Fibroblast of skin of scalp (primary cell): Measurements from ENCODE around the gene FGB. TPM values are rescaled to one million over a fixed set of nuclear protein-coding genes. Genes with fewer than 3 reads are reported as not detected.
A peak's percentile ranks its signal among the peaks of the same experiment; 100 is the strongest.

Experiments
- DNase-seq: peaks from one replicate; pipeline ENCODE4 v3.0.0-alpha.2; 2013
- polyA plus RNA-seq, 2 experiments: library from polyadenylated mRNA; unstranded; fragments of 120-200 nt; gene quantifications; one replicate each; pipeline ENCODE4 v1.2.1, GENCODE V29; 2013; ENCODE audit not compliant: insufficient read length in 2 of 2

The FGB gene
- polyA plus RNA-seq (2013, experiment 1 of 2; ENCODE audit: insufficient read length), result not detected
- polyA plus RNA-seq (2013, experiment 2 of 2; ENCODE audit: insufficient read length), result 1.3 TPM

GRCh38 chr4:154562697-154563254 lies at the start of gene FGB:
TSS of gene FGB (plus strand) at chr4:154563011. CDS start at chr4:154563019, 8 bp downstream.
- no peak for DNase-seq

GRCh38 chr4:154516318-154517029 lies 46.3 kb upstream of the FGB start:
- no peak for DNase-seq

- no peak for DNase-seq
Observed at GRCh38 chr4:154517591-154517990, 45.2 kb upstream of the FGB start.

DNA sequence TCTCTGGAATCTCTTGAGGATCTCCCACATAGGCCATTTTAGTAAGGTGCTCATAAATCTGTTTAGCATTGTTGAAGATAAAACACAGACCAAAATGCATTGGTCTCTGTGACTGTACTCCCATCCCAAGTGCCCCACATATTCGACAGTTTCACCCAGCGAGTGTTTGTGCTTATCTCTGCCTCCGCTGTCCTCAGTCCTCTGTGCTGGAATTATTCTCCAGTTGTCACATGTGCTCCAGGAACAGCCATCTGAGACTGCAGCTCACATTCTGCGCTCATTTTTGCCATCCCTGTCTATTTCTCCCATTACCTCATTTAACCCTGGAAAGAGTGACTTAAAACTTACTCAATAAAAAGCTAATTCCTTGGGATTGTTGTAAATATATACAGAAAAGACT lies 43.6 kb upstream of the FGB start:
- no peak for DNase-seq

DNA sequence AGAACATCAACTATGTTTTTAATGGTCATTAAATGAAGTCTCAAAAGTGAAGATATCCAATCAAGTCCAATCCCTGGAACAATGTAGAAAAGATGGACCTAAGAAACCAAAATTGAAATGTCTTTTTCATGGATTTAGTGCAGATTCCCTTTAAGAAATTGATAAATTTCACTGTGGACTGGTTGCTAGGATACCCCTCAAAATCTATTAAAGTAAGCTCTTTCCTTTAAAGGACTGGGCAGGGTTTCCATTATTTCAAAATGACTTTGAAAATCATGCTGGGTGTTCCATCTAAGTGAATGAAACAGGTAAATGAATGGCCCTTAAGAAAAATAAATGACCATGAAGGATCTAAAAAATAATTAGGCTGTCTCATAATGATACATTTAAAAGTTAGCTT lies 41.2 kb upstream of the FGB start:
- DNase-seq, result no peak

GRCh38 chr4:154526151-154526550 lies 36.7 kb upstream of the FGB start:
- no peak for DNase-seq

GRCh38 chr4:154527308-154527707 lies 35.5 kb upstream of the FGB start:
- DNase-seq, result no peak

DNA sequence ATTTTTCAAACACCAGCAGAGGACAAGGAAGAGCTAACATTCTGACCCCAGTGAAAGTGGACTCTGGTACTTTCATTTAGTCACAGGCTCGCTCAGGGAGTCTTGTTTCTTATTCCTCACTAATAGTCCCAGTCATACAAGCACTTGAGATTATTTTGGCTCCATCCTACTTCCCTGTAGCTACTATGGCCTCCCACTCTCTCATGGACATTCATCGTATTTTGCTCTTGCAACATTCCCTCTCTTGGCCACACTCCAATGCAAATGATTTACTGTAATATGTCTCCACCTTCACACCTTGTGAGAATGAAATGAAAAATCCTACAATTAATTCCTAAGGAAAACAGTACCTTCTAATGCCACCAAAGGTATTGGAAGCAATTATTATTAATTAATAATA lies 33.9 kb upstream of the FGB start:
- no peak for DNase-seq

- no peak for DNase-seq
Observed at GRCh38 chr4:154529728-154530519, 32.9 kb upstream of the FGB start.

- no peak for DNase-seq
Observed at GRCh38 chr4:154534296-154534695, 28.5 kb upstream of the FGB start.

- DNase-seq, result no peak
Observed at GRCh38 chr4:154542271-154542879, 20.4 kb upstream of the FGB start.

- no peak for DNase-seq
Observed at GRCh38 chr4:154545689-154546088, 17.1 kb upstream of the FGB start.

DNA sequence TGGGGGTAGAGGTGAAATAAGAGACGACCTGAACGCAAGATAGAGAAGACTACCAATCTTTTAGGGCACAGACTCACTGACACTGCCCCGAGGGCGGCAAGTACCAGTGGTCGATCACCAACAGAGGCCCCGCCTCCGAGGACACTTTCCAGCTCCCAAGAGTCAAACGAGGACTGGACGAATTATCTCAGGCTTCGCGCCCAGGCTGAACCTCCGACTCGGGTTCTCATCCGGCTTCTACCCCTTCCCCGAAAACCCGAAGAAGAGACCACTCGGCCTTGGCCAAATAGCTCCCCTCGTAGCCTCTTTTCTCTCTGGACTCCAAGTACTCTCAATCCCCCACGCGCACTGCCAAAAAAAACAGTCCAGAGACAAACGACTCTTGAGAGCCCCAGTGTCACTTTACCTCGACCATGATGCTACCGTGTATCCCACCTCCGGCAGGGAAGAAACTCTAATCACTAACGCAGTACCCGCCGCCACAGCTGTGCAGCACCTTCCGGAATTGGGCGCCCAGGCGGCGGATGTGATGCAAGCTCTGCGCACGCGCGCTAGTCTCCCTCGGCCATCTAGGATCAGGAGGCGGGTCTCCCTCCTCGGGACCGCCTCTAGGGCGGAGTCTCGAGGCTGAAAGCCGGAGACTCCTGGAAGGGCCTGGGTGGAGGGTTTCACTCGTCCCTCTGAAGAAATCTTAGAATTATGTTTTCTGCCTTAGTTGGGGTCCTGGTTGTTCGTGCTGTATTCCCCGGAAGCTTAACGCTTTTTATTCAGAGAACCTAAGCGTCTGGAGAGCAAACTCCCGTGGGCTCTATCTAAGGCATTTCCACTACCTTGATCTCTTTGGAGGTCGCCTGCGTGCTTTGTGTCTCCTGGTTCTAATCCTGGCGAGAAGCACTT lies 12.7 kb upstream of the FGB start, which contains the start of gene PLRG1:
TSS of gene PLRG1 (minus strand) at position 507 of the 897 bp plus-strand sequence. CDS start at position 415, 92 bp downstream.
- peak; percentile 95 for DNase-seq

- peak; percentile 83 for DNase-seq
Observed at GRCh38 chr4:154551872-154552686, 10.7 kb upstream of the FGB start.

DNA sequence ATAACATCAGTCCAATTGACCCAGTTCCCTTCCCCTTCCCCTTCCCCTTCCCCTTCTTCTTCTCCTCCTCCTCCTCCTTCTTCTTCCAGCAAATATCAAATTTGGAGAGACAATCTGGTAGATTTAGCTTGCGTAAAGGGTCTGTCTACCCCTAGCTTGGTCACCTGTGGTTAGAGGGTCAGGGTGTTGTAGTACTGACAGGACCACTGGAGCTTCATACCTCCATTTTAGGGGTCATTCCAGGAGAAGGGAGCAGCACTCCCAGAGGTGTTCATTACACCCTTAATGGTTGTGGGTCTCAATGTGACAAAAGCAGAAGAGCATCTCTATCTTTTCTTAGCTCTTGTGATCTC lies 3.7 kb upstream of the FGB start:
- DNase-seq, result no peak

- DNase-seq, result peak; percentile 41
Observed at GRCh38 chr4:154559494-154560418, 3.1 kb upstream of the FGB start.

GRCh38 chr4:154560419-154560801 lies 2.4 kb upstream of the FGB start:
- DNase-seq, result no peak

GRCh38 chr4:154560824-154561231 lies 2.0 kb upstream of the FGB start:
- DNase-seq, result peak; percentile 21

DNA sequence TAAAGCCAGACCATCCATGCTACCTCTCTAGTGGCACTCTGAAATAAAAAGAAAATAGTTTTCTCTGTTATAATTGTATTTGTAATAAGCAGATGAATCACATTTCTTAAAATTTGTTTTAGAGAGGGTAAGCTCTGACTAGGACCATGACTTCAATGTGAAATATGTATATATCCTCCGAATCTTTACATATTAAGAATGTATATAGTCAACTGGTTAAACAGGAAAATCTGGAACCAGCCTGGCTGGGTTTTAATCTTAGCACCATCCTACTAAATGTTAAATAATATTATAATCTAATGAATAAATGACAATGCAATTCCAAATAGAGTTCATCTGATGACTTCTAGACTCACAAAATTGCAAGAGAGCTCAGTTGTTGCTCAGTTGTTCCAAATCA lies 1.5 kb downstream of the FGB start:
- no peak for DNase-seq

DNA sequence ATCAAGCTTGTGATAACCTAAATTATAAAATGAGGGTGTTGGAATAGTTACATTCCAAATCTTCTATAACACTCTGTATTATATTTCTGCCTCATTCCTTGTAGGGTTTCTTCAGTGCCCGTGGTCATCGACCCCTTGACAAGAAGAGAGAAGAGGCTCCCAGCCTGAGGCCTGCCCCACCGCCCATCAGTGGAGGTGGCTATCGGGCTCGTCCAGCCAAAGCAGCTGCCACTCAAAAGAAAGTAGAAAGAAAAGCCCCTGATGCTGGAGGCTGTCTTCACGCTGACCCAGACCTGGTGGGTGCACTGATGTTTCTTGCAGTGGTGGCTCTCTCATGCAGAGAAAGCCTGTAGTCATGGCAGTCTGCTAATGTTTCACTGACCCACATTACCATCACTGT lies 2.9 kb downstream of the FGB start:
- DNase-seq, result no peak
